Activated effector memory CD4-positive, alpha-beta T cell treated with Interleukin-2 at 50 U/mL for 16 hours (primary cell): ENCODE results near the gene CAPN8.
"Not testable (repeated sequence)": the region's sequence is repeated elsewhere in the genome, so short reads cannot be mapped to it uniquely, and the experiment has no call there.

ENCODE experiments used
- DNase-seq: peaks from one replicate; pipeline ENCODE4 v3.0.0-alpha.2; 2020

CAPN8 gene

DNA sequence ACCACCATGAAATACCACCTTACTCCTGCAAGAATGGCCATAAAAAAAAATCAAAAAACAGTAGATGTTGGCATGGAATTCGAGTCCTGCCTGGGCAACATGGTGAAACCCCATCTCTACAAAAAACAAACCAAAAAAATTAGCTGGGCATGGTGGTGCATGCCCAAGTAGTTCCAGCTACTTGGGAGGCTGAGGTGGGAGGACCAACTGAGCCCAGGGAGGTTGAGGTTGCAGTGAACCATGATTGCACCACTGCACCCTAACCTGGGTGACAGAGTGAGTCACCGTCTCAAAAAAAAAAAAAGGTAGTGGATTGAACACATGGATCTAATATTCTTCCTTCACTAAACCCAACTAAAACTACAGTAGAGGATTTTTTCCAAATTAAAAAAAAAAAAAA is 146.4 kb downstream of the CAPN8 start:
- no peak for DNase-seq

DNA sequence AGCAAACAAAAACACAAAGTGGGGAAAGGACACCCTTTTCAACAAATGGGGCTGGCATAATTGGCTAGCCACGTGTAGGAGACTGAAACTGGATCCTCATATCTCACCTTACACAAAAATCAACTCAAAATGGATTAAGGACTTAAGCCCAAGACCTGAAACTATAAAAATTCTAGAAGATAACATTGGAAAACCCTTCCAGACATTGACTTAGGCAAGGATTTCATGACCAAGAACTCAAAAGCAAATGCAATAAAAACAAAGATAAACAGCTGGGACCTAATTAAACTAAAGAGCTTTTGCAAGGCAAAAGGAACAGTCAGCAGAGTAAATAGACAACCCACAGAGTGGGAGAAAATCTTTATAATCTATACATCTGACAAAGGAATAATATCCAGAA is 146.9 kb downstream of the CAPN8 start:
- not testable (repeated sequence) for DNase-seq

DNA sequence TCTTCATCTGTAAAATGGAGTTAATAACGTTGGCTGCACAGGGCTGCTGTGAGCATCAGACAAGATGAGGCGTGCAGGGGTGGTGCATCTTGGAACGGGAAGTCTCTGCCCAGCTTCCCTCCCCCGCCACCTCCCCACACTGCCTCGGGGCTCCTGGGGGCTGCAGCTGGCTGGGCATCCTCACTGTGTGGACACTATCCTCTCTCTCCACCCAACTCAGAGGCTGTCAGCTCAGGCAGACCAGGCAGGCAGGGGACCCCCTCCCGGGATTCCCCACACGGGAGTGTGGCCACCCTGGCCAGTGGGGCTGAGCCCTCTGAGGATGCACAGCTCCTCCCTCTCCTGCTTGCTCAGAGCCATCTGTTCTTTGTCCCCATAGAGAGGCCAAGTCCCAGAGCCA is 149.6 kb downstream of the CAPN8 start:
- no peak for DNase-seq

DNA sequence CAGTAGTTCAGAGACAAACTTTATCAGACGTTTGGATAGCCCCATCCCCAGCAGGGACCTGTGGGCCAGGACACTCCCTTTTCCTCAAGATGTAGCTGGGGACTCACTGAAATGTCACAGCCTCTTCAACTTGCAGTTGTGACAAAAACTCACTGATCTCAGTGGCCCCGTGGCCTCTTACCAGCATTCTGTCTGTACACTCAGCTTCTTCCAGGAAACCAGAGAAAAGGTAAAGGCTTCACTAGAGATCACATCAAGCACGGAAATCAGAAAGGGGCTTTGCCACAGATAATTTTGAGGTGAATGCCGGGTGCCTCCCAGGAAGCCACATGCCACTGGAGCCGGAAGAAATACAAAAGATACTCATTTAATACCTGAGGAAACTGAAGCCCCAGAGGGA is 150.1 kb downstream of the CAPN8 start:
- DNase-seq, result peak; percentile 40

DNA sequence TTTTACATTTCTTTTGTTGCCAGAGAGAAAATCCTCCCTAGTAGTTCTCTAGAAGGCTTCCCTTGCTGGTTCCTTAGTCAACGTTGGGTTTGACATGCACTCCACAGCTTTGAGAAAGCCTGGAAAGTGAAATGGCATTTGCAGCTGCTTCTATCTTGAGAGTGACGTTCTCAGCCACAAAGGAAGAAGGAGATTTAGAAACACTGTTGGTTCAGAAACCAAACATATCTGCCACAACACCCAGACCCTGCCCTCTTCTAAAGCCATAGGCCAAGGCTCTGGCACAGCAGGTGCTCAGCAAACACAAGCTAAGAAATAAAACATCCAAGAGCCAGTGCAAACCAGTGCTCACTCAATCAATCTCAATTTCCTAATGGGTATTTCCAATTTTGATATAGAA is 150.9 kb downstream of the CAPN8 start:
- no peak for DNase-seq

DNA sequence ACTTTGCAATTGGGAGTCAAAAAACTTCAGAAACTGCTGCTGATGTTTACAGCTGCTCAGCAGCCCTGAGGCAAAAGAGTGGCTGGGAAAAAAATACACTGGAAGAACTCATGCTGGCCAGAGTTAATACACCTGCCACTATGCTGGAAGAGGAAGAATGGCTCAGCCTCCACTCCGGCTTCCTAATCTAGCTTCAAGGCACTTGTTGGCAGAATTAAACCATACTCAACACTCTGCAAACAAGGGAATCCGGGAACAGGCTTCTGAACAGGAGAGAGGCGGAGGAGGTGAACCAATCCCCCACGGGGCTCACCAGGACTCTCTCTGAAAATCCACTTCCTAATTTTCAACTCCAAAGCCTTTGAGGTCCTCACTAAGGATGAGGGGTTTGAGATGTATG is 152.2 kb downstream of the CAPN8 start:
- DNase-seq, result no peak

DNA sequence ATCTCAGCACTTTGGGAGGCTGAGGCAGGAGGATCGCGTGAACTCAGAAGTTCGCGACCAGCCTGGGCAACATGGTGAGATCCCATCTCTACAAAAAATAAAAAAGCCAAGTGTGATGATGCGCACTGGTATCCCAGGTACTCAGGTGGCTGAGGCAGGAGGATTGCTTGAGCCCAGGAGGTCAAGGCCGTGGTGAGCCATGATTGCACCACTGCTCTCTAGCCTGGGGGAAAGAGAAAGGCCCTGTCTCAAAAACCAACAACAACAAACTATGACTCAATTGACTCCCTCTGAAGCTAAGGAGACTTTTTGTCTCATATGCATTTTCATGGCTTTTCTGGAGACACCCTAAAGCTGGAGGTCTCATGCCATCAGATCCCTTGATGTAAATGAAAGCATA is 153.4 kb downstream of the CAPN8 start:
- no peak for DNase-seq

GRCh38 chr1:223508796-223509195 is 156.7 kb downstream of the CAPN8 start:
- DNase-seq, result no peak

- no peak for DNase-seq
These were observed 160.8 kb downstream of the CAPN8 start for GRCh38 chr1:223504741-223505140.

DNA sequence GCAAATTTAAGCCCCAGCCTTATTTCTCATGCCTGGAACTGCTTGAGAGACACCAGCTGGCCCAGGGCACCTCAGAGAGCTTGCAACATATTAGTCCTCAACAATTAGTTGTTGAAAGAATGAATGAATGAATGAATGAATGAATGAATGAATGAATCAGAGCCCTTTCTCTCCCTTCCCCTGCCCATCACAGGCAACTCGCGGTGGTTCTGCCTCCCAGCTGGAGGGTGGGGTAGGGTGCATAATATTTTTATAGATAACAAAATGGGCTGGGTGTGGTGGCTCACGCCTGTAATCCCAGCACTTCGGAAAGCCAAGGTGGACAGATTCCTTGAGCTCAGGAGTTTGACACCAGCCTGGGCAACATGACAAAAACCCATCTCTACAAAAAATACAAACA is 162.2 kb downstream of the CAPN8 start:
- DNase-seq, result no peak

- no peak for DNase-seq
These were observed 164.7 kb downstream of the CAPN8 start for GRCh38 chr1:223500560-223501425.

- no peak for DNase-seq
These were observed 168.6 kb downstream of the CAPN8 start for GRCh38 chr1:223496883-223497282.

DNA sequence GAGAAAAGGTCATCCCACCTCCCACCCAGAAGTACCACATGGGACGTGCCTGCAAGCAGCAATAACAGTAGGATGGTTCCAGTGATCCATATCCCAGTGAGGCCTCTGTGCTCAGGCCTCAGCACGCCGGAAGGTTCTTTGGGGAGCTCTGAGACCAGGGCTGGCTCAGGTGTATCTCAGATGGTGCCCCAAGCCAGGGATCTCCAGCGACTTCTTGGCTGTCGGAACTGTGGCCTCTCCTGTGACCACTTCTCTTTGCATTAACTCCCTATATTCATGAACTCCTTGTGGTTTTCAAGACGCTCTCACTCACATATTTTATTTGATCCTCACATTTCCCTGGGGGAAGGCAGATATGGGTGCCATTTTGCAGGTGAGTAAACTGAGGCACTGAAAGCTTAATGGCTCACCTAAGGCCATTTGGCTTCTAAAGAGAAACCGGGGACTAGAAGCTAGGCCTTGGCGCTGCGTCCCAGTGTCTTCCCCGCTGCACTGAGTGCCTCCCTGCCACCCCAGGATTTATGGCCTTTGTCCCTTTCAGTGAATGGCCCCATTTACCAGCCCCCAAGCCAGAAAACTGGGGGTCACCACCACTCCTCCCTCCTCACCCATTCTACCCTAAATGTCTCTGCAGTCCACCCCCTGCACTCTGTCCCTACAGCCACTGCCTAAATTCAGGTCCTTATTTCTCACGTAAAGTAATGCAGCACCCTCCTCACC is 170.4 kb downstream of the CAPN8 start:
- no peak for DNase-seq

DNA sequence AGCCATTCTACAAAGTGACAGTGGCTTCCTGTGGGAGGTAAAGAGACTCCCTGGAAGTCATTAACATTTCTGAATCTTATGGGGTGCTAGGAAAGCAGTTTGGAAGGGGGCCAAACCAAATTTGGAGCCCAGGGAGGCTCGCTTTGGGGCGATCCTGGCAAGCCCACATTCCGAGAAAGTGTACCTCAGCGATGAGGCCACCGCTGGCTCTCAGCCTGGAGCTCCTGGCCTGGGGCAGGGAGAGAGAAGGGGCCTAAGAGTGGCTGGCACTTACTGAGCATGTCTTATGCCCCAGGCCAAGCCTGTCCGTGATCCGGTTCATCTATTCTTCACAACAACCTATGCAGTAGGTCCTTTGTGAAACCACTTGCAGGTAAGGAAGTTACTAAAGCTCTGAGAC is 173.5 kb downstream of the CAPN8 start:
- DNase-seq, result no peak
